Upper lobe of left lung (tissue), 6 donors: Measurements from ENCODE around the gene SH2D2A. TPM values are rescaled to one million over a fixed set of nuclear protein-coding genes. Genes with fewer than 3 reads are reported as not detected.

Experiments
- ATAC-seq, 2 donors: fragments of 200-7000 bp; cut with Tn5 transposase; one replicate each; pipeline ENCODE4 v1.9.1; 2022; ENCODE audit warnings: mild to moderate bottlenecking in 2 of 2, moderate library complexity in 2 of 2; ENCODE audit not compliant: low FRiP score in 2 of 2
- DNase-seq, 2 donors: peaks; one replicate each; pipeline ENCODE4 v3.0.0-alpha.2; 2019 to 2020
- H3K27ac ChIP-seq, 4 donors: fragments of 200-600 bp; sonication (generic); one replicate each; pipeline ENCODE4 v1.5.1; 2016 to 2019
- H3K27me3 ChIP-seq, 4 donors: fragments of 200-600 bp; sonication (generic); one replicate each; pipeline ENCODE4 v1.5.1; 2017 to 2019
- H3K36me3 ChIP-seq, 4 donors: fragments of 200-600 bp; sonication (generic); one replicate each; pipeline ENCODE4 v1.5.1; 2016 to 2019
- H3K4me1 ChIP-seq, 4 donors: fragments of 200-600 bp; sonication (generic); one replicate each; pipeline ENCODE4 v1.5.1; 2018 to 2019
- H3K4me3 ChIP-seq, 4 donors: fragments of 200-600 bp; sonication (generic); one replicate each; pipeline ENCODE4 v1.5.1; 2017 to 2019; ENCODE audit warnings: mild to moderate bottlenecking in 2 of 4, moderate library complexity in 1 of 4
- H3K9me3 ChIP-seq, 4 donors: fragments of 200-600 bp; sonication (generic); one replicate each; pipeline ENCODE4 v1.5.1; 2018 to 2019
- EP300 ChIP-seq, 4 donors: sonication (generic); formaldehyde crosslinking; IDR thresholded peaks; one replicate each; pipeline ENCODE4 v1.5.1; 2017; ENCODE audit warnings: antibody characterized with exemption in 4 of 4, control low read depth in 2 of 4
- POLR2A ChIP-seq, 4 donors: fragments of 450-650 bp; IDR thresholded peaks; one replicate each; pipeline ENCODE4 v1.5.1; 2016 to 2017; ENCODE audit warnings: antibody characterized with exemption in 4 of 4, mild to moderate bottlenecking in 2 of 4
- POLR2AphosphoS5 ChIP-seq, 2 donors: sonication (generic); formaldehyde crosslinking; IDR thresholded peaks; one replicate each; pipeline ENCODE4 v1.5.1; 2017; ENCODE audit warnings: antibody characterized with exemption in 2 of 2
- whole genome bisulfite sequencing, 2 donors: methylation state at CpG; one replicate each; pipeline ENCODE4 v1.1.5; 2017 to 2018; 5-methylcytosine and 5-hydroxymethylcytosine counted together
- total RNA-seq, 6 donors: library from RNA; depleted of rRNA in 4 of 6; stranded (reverse); fragments of >200 nt in 4 of 6; gene quantifications; one replicate each; pipeline versions ENCODE4 v1.1.0 to v1.2.1, GENCODE V29; 2016 to 2021
- TF ChIP-seq, protein P1 (sequence below), 6 experiments: fragments of 450-650 bp in 4 of 6; fragments of 200-600 bp in 2 of 6; sonication (generic) in 2 of 6; IDR thresholded peaks; one replicate each; pipeline ENCODE4 v1.5.1; 2016 to 2019; ENCODE audit warnings: antibody characterized with exemption in 6 of 6
- donor health status: DM: no; HTN: no; CAD: no; lungs with moderate emphysema.
- donor health status: DM: no; HTN: yes; CAD: no; lungs with severe emphysema.

Gene SH2D2A
- total RNA-seq, 6 donors from 2014 or later, result 2.3 to 8.4 (median 5.0) TPM

DNA sequence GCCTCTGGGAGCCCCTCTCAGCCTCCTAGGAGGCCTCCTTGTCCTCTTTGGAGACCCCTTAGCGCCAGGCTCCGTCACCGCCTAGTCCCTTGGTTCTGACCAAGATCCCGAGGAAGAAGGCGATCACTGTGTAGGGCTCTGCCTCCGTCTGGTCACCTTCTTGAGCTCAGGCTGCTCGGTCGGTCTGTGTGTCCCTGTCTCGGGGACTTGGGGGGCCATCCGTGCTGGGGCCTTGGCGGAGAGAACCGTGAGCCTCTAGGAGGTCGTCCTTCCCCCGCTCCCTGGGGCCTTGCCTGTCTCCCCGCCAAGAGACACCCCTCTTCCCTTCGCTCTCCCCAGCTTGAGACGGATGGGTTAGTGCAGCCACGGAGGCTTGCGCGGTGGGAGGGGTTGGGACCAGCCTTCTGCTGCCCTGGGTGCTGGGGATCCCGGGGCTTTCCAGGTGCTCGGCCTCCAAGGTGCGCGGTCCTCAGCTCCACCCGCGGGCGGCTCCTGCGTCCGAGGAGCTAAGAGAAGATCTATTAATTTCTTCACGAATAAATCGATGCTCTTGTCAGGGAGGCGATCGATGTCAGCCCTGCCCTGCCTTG, 43.0 kb upstream of the SH2D2A start:
- ATAC-seq (peak in 1 of 2 donors; percentile 45), DNase-seq (no peak)
- no peaks in the 10 kb centered on the region for H3K9me3 ChIP-seq
- no peak overlapping the region for H3K27ac ChIP-seq
- peaks cover 25 to 27% (median 26%) of the 10 kb centered on the region in 4 donors for H3K4me1 ChIP-seq
- no peak for TF ChIP-seq POLR2A (IDR thresholded peaks at IDR 0.05)
- TF ChIP-seq, protein P1, sequence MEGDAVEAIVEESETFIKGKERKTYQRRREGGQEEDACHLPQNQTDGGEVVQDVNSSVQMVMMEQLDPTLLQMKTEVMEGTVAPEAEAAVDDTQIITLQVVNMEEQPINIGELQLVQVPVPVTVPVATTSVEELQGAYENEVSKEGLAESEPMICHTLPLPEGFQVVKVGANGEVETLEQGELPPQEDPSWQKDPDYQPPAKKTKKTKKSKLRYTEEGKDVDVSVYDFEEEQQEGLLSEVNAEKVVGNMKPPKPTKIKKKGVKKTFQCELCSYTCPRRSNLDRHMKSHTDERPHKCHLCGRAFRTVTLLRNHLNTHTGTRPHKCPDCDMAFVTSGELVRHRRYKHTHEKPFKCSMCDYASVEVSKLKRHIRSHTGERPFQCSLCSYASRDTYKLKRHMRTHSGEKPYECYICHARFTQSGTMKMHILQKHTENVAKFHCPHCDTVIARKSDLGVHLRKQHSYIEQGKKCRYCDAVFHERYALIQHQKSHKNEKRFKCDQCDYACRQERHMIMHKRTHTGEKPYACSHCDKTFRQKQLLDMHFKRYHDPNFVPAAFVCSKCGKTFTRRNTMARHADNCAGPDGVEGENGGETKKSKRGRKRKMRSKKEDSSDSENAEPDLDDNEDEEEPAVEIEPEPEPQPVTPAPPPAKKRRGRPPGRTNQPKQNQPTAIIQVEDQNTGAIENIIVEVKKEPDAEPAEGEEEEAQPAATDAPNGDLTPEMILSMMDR (IDR thresholded peaks at IDR 0.05), result no peak
- no peak for TF ChIP-seq POLR2AphosphoS5 (IDR thresholded peaks at IDR 0.05)
- no peak for TF ChIP-seq EP300 (IDR thresholded peaks at IDR 0.05)
- no peaks in the 10 kb centered on the region for H3K36me3 ChIP-seq
- H3K27me3 ChIP-seq, result peaks cover 0 to 41% (median 27%) of the 10 kb centered on the region in 4 donors
- 0 to 5% methylated on average over 10 to 28 of the region's 33 CpGs for WGBS, 2 donors
- H3K4me3 ChIP-seq, result peak overlapping the region in 3 of 4 donors; percentile 21 to 37 (median 37)

DNA sequence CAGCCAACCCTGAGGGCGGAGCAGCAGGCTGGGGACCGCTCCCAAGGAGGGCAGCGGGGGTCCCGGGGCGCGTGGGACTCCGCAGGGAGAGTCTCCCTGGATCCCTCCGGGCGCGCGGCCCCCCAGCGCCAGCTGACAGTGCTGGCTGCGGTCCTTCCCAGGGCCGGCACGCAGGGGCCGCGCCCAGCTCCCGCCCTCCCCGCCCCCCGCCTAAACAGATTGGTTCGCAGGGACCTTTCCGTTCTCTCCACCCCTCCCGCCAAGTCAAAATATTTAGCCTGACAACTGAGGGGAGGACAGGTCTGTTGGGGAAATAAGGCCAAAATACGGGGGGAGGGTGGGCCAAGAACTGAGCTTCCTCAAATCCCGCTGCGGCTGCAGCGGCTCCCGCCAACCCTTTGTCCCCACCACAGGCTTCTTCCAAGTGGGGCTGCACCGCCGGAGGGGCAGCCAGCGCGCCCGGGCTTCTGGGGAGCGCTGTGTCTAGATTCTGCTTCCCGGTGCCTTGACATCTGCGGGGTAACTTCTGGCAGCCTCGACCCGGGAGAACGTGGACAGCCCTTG, 42.4 kb upstream of the SH2D2A start, which contains the start of gene INSRR:
INSRR (minus strand) TSS at position 159 of the 564 bp plus-strand sequence. CDS start 496 bp downstream, outside the sequence.
- H3K27ac ChIP-seq, result no peak within 1 kb of the TSS
- no peaks in the 10 kb centered on the region for H3K9me3 ChIP-seq
- peak in 1 of 2 donors; percentile 14 for ATAC-seq

DNA sequence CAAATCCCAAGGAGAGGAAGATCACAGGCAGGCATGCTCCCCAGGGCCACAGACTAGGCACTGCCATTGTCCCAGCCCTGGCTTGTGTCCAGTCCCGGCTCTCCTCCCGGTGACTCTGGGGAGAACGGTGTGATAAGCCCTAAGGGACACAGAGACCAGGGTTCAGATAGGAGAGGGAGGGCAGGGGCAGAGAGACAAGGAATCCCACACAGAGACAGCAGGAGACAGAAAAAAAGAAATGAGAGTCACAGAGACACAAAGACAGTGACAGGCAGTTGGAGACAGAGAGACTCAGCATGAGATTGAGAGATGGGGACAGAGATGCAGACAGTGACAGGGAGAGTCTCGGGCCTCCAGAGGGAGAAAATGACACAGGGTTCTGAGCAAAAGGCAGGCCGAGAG, 41.9 kb upstream of the SH2D2A start:
- TF ChIP-seq EP300 (IDR thresholded peaks at IDR 0.05) (no peak), POLR2A (IDR thresholded peaks at IDR 0.05) (no peak), POLR2AphosphoS5 (IDR thresholded peaks at IDR 0.05) (no peak)
- TF ChIP-seq, protein P1 (IDR thresholded peaks at IDR 0.05), result no peak
- H3K9me3 ChIP-seq, result no peaks in the 10 kb centered on the region
- H3K27me3 ChIP-seq, result peaks cover 0 to 41% (median 27%) of the 10 kb centered on the region in 4 donors
- DNase-seq (no peak), ATAC-seq (no peak)
- WGBS, 2 donors, result 20 to 32% methylated on average over 5 of the region's 5 CpGs
- peaks cover 25 to 27% (median 26%) of the 10 kb centered on the region in 4 donors for H3K4me1 ChIP-seq
- no peak overlapping the region for H3K27ac ChIP-seq
- no peaks in the 10 kb centered on the region for H3K36me3 ChIP-seq
- H3K4me3 ChIP-seq, result peak overlapping the region in 1 of 4 donors; percentile 37

More for the DNA sequence above, 42.4 kb upstream of the SH2D2A start, which contains the start of gene INSRR:
- 8 to 18% methylated on average over 8 to 39 of the region's 39 CpGs for WGBS, 2 donors
- Histone ChIP-seq H3K27me3 (peaks cover 0 to 41% (median 27%) of the 10 kb centered on the region in 4 donors), H3K4me1 (peaks cover 25 to 27% (median 26%) of the 10 kb centered on the region in 4 donors), H3K36me3 (no peaks in the 10 kb centered on the region), H3K4me3 (peak within 1 kb of the TSS in 3 of 4 donors; percentile 21 to 37 (median 37))
- TF ChIP-seq POLR2AphosphoS5 (IDR thresholded peaks at IDR 0.05), result no peak
- DNase-seq, result peak in 1 of 2 donors; percentile 83

DNA sequence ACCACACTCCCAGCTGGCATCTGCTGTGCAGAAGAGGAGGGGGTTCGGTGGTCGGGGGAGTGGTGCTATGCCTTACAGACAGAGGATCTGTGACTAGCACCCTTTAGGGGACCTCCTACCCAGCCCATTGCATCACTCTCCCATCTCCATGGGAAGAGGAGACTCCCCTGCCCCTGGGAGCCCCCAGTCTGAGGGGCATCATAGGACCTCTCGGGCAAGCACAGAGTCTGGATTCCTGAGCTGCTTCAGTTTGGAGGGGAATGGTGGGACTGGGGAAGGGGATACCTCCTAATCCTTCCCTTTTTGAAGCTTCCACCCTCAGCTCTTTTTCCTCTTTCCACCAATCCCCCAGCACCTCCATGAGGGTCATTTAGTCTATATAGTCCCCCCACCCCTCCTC, 40.9 kb upstream of the SH2D2A start:
- no peak overlapping the region for H3K27ac ChIP-seq
- H3K4me1 ChIP-seq, result peaks cover 25 to 27% (median 26%) of the 10 kb centered on the region in 4 donors
- H3K9me3 ChIP-seq, result no peaks in the 10 kb centered on the region
- H3K36me3 ChIP-seq, result no peaks in the 10 kb centered on the region
- DNase-seq (no peak), ATAC-seq (no peak)
- H3K4me3 ChIP-seq, result no peak overlapping the region
- H3K27me3 ChIP-seq, result peaks cover 0 to 38% (median 26%) of the 10 kb centered on the region in 4 donors
- TF ChIP-seq POLR2AphosphoS5 (IDR thresholded peaks at IDR 0.05), result no peak
- TF ChIP-seq, protein P1 (IDR thresholded peaks at IDR 0.05), result no peak
- no peak for TF ChIP-seq POLR2A (IDR thresholded peaks at IDR 0.05)
- WGBS, 2 donors, result 53 to 67% methylated on average over 3 of the region's 3 CpGs

DNA sequence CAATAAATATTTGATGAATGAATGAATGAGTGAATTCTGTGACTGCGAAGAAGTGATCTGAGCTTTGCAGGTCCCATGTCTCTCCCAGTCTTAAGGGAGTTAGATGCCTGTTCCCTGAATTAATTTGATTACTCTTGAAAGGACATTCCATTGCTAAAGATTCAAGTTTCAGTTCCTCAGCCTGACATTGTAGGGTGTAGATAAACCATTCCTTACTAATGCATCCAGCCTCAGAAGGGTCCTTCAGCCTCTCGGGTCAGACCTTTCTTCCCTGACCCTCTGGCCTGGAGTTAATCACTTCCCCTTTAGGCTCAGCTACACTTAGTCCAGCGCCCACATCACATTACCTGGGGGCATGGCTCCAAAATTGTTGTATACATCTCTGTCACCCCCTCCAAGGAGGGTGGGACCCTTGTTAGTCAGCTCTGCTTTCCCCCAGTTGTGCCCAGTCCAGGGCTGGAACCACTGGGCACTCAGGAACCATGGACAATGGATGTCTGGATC, 39.7 kb upstream of the SH2D2A start:
- H3K4me3 ChIP-seq, result no peak overlapping the region
- ATAC-seq (no peak), DNase-seq (no peak)
- H3K9me3 ChIP-seq, result no peaks in the 10 kb centered on the region
- WGBS, 2 donors, result 77 to 98% methylated on average over 2 to 3 of the region's 3 CpGs
- no peaks in the 10 kb centered on the region for H3K36me3 ChIP-seq
- peaks cover 25 to 27% (median 26%) of the 10 kb centered on the region in 4 donors for H3K4me1 ChIP-seq
- peaks cover 0 to 33% (median 18%) of the 10 kb centered on the region in 4 donors for H3K27me3 ChIP-seq
- TF ChIP-seq, protein P1 (IDR thresholded peaks at IDR 0.05), result no peak
- no peak for TF ChIP-seq POLR2AphosphoS5 (IDR thresholded peaks at IDR 0.05)
- no peak for TF ChIP-seq POLR2A (IDR thresholded peaks at IDR 0.05)
- TF ChIP-seq EP300 (IDR thresholded peaks at IDR 0.05), result no peak
- no peak overlapping the region for H3K27ac ChIP-seq
